ENCODE results near the gene SLC25A47. TPM values are rescaled to one million over a fixed set of nuclear protein-coding genes. Genes with fewer than 3 reads are reported as not detected.

SLC25A47 gene
- total and polyA plus RNA-seq, 4 donors = 23.7 to 469 (median 291) TPM

DNA sequence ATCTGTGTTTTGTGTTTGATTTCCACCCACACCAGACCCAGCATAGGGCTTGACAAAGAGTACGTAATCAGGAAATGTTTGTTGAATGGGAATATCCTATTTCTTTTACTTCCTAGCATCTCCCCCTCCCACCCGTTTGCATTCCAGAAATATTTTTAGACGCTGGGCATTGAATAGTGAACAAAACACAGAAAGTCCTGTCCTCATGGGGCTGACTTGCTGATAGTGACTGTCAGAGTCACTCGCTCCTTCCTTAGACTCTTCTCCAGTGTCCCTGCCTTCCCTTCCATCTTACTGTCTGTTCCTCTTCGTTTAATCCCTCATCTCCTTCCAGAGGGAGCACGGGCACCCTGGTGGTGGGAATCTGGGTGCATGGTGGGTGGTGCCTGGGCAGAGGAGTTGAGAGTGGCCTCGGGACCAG lies 53.6 kb downstream of the SLC25A47 start:
- peaks cover 6 to 25% (median 19%) of the 10 kb centered on the region in 4 donors for H3K4me1 ChIP-seq (ENCODE audit: control insufficient read depth in 4 of 4, insufficient read depth in 4 of 4, low read length in 3 of 4)
- no peaks in the 10 kb centered on the region for H3K27me3 ChIP-seq (ENCODE audit: control insufficient read depth in 4 of 4, insufficient read depth in 4 of 4, low read length in 3 of 4)
- no peaks in the 10 kb centered on the region for H3K9me3 ChIP-seq (ENCODE audit: control insufficient read depth in 4 of 4, low read length in 3 of 4)
- 26% methylated on average over 7 of the region's 7 CpGs for WGBS
- H3K9ac ChIP-seq (ENCODE audit: low read depth in 1 of 2, low read length in 2 of 2) = peak overlapping the region; percentile 59 to 85
- H3K27ac ChIP-seq (ENCODE audit: low read depth in 1 of 2, low read length in 2 of 2) = peak overlapping the region; percentile 83 to 94
- peak overlapping the region; percentile 81 to 91 (median 85) for H3K4me3 ChIP-seq (ENCODE audit: low read depth in 1 of 3, low read length in 3 of 3)
- DNase-seq (ENCODE audit: low spot score) = no peak
- TF ChIP-seq YY1 (IDR thresholded peaks at IDR 0.05) = no peak
- TF ChIP-seq HNF4A (conservative IDR thresholded peaks at IDR 0.05) = no peak
- TF ChIP-seq, protein P1, sequence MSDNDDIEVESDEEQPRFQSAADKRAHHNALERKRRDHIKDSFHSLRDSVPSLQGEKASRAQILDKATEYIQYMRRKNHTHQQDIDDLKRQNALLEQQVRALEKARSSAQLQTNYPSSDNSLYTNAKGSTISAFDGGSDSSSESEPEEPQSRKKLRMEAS (IDR thresholded peaks at IDR 0.05) = no peak
- TF ChIP-seq EGR1 (IDR thresholded peaks at IDR 0.05; ENCODE audit: low read depth in 2 of 2) = no peak
- no peak for TF ChIP-seq REST (IDR thresholded peaks at IDR 0.05)
- TF ChIP-seq SP1 (IDR thresholded peaks at IDR 0.05) = no peak
- TF ChIP-seq, protein P2, sequence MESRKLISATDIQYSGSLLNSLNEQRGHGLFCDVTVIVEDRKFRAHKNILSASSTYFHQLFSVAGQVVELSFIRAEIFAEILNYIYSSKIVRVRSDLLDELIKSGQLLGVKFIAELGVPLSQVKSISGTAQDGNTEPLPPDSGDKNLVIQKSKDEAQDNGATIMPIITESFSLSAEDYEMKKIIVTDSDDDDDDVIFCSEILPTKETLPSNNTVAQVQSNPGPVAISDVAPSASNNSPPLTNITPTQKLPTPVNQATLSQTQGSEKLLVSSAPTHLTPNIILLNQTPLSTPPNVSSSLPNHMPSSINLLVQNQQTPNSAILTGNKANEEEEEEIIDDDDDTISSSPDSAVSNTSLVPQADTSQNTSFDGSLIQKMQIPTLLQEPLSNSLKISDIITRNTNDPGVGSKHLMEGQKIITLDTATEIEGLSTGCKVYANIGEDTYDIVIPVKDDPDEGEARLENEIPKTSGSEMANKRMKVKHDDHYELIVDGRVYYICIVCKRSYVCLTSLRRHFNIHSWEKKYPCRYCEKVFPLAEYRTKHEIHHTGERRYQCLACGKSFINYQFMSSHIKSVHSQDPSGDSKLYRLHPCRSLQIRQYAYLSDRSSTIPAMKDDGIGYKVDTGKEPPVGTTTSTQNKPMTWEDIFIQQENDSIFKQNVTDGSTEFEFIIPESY (IDR thresholded peaks at IDR 0.05) = no peak
- no peak for TF ChIP-seq TAF1 (conservative IDR thresholded peaks at IDR 0.05)
- no peak for TF ChIP-seq GABPA (IDR thresholded peaks at IDR 0.05 in 1 of 2, conservative IDR thresholded peaks at IDR 0.05 in 1 of 2)
- H3K36me3 ChIP-seq (ENCODE audit: control insufficient read depth in 4 of 4, insufficient read depth in 3 of 4, low read depth in 1 of 4, low read length in 3 of 4) = peaks cover 0 to 2% (median 0%) of the 10 kb centered on the region in 4 donors

Small RNA genes lying within 50 kb of the gene (small RNA-seq; reads per million reads assigned to genes)
- gene AL157871.3 (0.07 reads per million), gene MIR345 (22.5 reads per million, percentile 96 among the genes with 10 or more reads in this experiment), gene RN7SL523P (not detected)

Other genes with a start within 250 kb of the SLC25A47 start
- gene DEGS2, start 163.7 kb upstream of the SLC25A47 start, total RNA-seq = under 1 TPM; 0.17 to 0.37 TPM
- under 1 TPM; 0.13 to 0.42 TPM for gene DEGS2, start 163.7 kb upstream of the SLC25A47 start, polyA plus RNA-seq
- 10 to 100 TPM; 30.0 to 37.4 TPM for gene YY1, start 84.2 kb upstream of the SLC25A47 start, total RNA-seq
- 10 to 100 TPM; 15.8 to 27.5 TPM for gene YY1, start 84.2 kb upstream of the SLC25A47 start, polyA plus RNA-seq
- gene SLC25A29, start 16.9 kb upstream of the SLC25A47 start, total RNA-seq = 10 to 100 TPM in 1 of 2 donors, 1 to 10 TPM in 1; 4.4 to 13.9 TPM
- 10 to 100 TPM in 1 of 2 donors, 1 to 10 TPM in 1; 2.4 to 13.4 TPM for gene SLC25A29, start 16.9 kb upstream of the SLC25A47 start, polyA plus RNA-seq
- 1 to 10 TPM; 5.1 to 8.3 TPM for gene WDR25, start 53.1 kb downstream of the SLC25A47 start, total RNA-seq
- 1 to 10 TPM; 3.2 to 5.0 TPM for gene WDR25, start 53.1 kb downstream of the SLC25A47 start, polyA plus RNA-seq